HT1080 (cell line): Measurements from ENCODE around the gene CCDC9B. TPM values are rescaled to one million over a fixed set of nuclear protein-coding genes. Genes with fewer than 3 reads are reported as not detected.
A peak's percentile ranks its signal among the peaks of the same experiment; 100 is the strongest.

Experiments used
- DNase-seq: peaks from one replicate; pipeline ENCODE4 v3.0.0-alpha.2; 2015; ENCODE audit warnings: low read depth
- total RNA-seq: library from RNA; depleted of rRNA; stranded (reverse); fragments of >200 nt; shearing (Covaris generic); gene quantifications from 2 replicates; pipeline ENCODE4 v1.2.3, GENCODE V29; 2014

The CCDC9B gene
- total RNA-seq, 1 experiment from 2014 or later = 33.4 TPM

GRCh38 chr15:40345867-40346578 is 5.3 kb upstream of the CCDC9B start:
- no peak for DNase-seq

GRCh38 chr15:40345225-40345866 is 4.6 kb upstream of the CCDC9B start:
- DNase-seq = no peak

- peak; percentile 81 for DNase-seq
These were observed 3.9 kb upstream of the CCDC9B start for GRCh38 chr15:40344631-40345120.

GRCh38 chr15:40344217-40344616 is 3.5 kb upstream of the CCDC9B start:
- DNase-seq = peak; percentile 80

GRCh38 chr15:40343512-40343911 is 2.8 kb upstream of the CCDC9B start:
- DNase-seq = peak; percentile 99

GRCh38 chr15:40342416-40343320 is 1.9 kb upstream of the CCDC9B start:
- DNase-seq = peak; percentile 78

GRCh38 chr15:40340038-40340739 is 550 bp downstream of the CCDC9B start:
- DNase-seq = peak; percentile 55

- DNase-seq = peak; percentile 52
These were observed 1.2 kb downstream of the CCDC9B start for GRCh38 chr15:40339621-40339945.

- peak; percentile 98 for DNase-seq
These were observed 1.7 kb downstream of the CCDC9B start for GRCh38 chr15:40338921-40339620.

GRCh38 chr15:40338041-40338657 is 2.6 kb downstream of the CCDC9B start:
- DNase-seq = peak; percentile 85

GRCh38 chr15:40337597-40337996 is 3.1 kb downstream of the CCDC9B start:
- no peak for DNase-seq

- no peak for DNase-seq
These were observed 4.0 kb downstream of the CCDC9B start for GRCh38 chr15:40336744-40337122.

GRCh38 chr15:40335938-40336743 is 4.6 kb downstream of the CCDC9B start:
- DNase-seq = no peak

- DNase-seq = no peak
These were observed 5.6 kb downstream of the CCDC9B start for GRCh38 chr15:40334941-40335795.

GRCh38 chr15:40334541-40334940 is 6.2 kb downstream of the CCDC9B start:
- no peak for DNase-seq

- no peak for DNase-seq
These were observed 6.7 kb downstream of the CCDC9B start for GRCh38 chr15:40333922-40334492.

- DNase-seq = no peak
These were observed 8.5 kb downstream of the CCDC9B start for GRCh38 chr15:40332113-40332781.

- no peak for DNase-seq
These were observed 9.1 kb downstream of the CCDC9B start for GRCh38 chr15:40331637-40332036.
